MM.1S (cell line): Measurements from ENCODE around the gene EPN1.

ENCODE experiments used
- EZH2 ChIP-seq: fragments of 300-600 bp; sonication (generic); optimal IDR thresholded peaks from 2 replicates; pipeline ENCODE3; 2017; ENCODE audit warnings: low read depth, mild to moderate bottlenecking, antibody characterized with exemption, low read length, mixed read lengths
- EZH2phosphoT487 ChIP-seq: fragments of 300-600 bp; sonication (generic); IDR thresholded peaks from 2 replicates; pipeline ENCODE4 v1.6.1; 2018; ENCODE audit warnings: antibody characterized with exemption, low read length
- TF ChIP-seq, protein P1 (sequence below): fragments of 300-600 bp; sonication (generic); IDR thresholded peaks from 2 replicates; pipeline ENCODE4 v1.5.1; 2016; ENCODE audit warnings: antibody characterized with exemption, low read length, mixed read lengths

DNA sequence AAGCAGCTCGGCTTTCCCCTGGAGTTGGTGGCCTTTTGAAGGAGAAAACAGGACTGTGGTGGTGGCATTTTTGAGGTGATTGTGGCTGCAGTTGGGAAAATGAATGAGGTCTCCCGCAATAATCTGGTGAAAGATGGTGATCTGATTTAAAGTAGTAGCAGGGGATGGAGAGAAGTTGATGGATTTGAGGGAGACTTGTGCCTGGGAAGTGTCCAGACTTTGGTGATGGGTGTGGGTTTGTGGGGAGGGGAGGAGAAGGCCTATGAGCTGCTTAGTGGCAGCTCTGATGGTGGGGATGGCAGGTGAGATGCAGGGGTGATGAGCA is 4.0 kb upstream of the EPN1 start:
- TF ChIP-seq, protein P1, sequence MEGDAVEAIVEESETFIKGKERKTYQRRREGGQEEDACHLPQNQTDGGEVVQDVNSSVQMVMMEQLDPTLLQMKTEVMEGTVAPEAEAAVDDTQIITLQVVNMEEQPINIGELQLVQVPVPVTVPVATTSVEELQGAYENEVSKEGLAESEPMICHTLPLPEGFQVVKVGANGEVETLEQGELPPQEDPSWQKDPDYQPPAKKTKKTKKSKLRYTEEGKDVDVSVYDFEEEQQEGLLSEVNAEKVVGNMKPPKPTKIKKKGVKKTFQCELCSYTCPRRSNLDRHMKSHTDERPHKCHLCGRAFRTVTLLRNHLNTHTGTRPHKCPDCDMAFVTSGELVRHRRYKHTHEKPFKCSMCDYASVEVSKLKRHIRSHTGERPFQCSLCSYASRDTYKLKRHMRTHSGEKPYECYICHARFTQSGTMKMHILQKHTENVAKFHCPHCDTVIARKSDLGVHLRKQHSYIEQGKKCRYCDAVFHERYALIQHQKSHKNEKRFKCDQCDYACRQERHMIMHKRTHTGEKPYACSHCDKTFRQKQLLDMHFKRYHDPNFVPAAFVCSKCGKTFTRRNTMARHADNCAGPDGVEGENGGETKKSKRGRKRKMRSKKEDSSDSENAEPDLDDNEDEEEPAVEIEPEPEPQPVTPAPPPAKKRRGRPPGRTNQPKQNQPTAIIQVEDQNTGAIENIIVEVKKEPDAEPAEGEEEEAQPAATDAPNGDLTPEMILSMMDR = no peak
- TF ChIP-seq EZH2 (no peak), EZH2phosphoT487 (no peak)
